Measurements from ENCODE around the gene DELE1.
"Not testable (repeated sequence)": the region's sequence is repeated elsewhere in the genome, so short reads cannot be mapped to it uniquely, and the experiment has no call there.

The DELE1 gene

DNA sequence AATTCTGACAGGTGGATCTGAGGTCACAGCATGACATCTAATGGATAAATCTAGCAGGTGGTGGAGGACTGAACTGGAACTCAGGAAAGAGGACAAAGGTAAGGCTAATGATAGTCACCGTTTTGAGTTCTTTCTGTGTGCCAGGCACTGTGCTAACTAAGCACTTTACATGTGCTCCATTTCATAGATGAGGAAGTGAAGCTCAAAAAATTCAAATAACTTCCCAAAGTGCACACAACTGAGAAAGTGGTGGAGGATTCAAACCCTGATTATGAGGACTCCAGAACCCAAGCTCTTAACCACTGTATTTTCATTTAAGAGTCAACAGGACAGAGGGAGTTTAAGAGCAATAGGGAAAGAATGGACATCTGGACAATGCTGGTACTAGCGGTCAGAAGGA is 7.1 kb upstream of the DELE1 start:
- TF ChIP-seq MYC (IDR thresholded peaks at IDR 0.05; ENCODE audit: low read depth, low read length): no peak
- TF ChIP-seq MAX (IDR thresholded peaks at IDR 0.05; ENCODE audit: low read depth, low read length): no peak
- no peak for TF ChIP-seq CTCF (IDR thresholded peaks at IDR 0.05; ENCODE audit: low read depth, low read length)
- no peak for TF ChIP-seq POLR2A (IDR thresholded peaks at IDR 0.05; ENCODE audit: extremely low read depth, insufficient read length)
- DNase-seq (ENCODE audit: low read depth): no peak
- no peak overlapping the region for H3K4me3 ChIP-seq (ENCODE audit: low read depth, low read length)

DNA sequence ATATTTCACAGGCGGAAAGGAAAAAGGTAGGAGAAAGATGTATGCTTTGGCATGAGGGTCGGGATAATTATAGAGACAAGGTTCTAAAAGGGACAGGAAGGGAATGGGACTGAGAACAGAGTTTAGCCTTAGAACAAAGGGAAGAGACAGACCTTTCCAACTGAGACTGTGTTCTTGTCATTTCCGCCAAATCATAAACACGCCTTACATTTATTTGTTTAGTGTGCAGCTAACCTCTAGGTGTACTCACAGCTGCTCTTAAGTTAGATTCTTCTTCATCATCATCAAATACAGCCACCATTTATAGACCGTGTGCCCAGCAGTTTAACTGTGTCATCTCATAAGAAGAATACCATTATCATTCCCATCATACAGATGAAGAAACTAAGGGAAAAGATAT is 5.9 kb upstream of the DELE1 start:
- TF ChIP-seq MAX (IDR thresholded peaks at IDR 0.05; ENCODE audit: low read depth, low read length) (no peak), POLR2A (IDR thresholded peaks at IDR 0.05; ENCODE audit: extremely low read depth, insufficient read length) (no peak), CTCF (IDR thresholded peaks at IDR 0.05; ENCODE audit: low read depth, low read length) (no peak), MYC (IDR thresholded peaks at IDR 0.05; ENCODE audit: low read depth, low read length) (no peak)
- H3K4me3 ChIP-seq (ENCODE audit: low read depth, low read length): no peak overlapping the region
- DNase-seq (ENCODE audit: low read depth): no peak

GRCh38 chr5:141919218-141920119 is 4.2 kb upstream of the DELE1 start:
- DNase-seq (ENCODE audit: low read depth): no peak
- TF ChIP-seq CTCF (IDR thresholded peaks at IDR 0.05; ENCODE audit: low read depth, low read length) (no peak), POLR2A (IDR thresholded peaks at IDR 0.05; ENCODE audit: extremely low read depth, insufficient read length) (no peak), MYC (IDR thresholded peaks at IDR 0.05; ENCODE audit: low read depth, low read length) (no peak), MAX (IDR thresholded peaks at IDR 0.05; ENCODE audit: low read depth, low read length) (no peak)
- no peak overlapping the region for H3K4me3 ChIP-seq (ENCODE audit: low read depth, low read length)

GRCh38 chr5:141920771-141921170 is 2.9 kb upstream of the DELE1 start:
- no peak overlapping the region for H3K4me3 ChIP-seq (ENCODE audit: low read depth, low read length)
- no peak for DNase-seq (ENCODE audit: low read depth)
- TF ChIP-seq POLR2A (IDR thresholded peaks at IDR 0.05; ENCODE audit: extremely low read depth, insufficient read length) (no peak), MYC (IDR thresholded peaks at IDR 0.05; ENCODE audit: low read depth, low read length) (no peak), CTCF (IDR thresholded peaks at IDR 0.05; ENCODE audit: low read depth, low read length) (no peak), MAX (IDR thresholded peaks at IDR 0.05; ENCODE audit: low read depth, low read length) (no peak)

DNA sequence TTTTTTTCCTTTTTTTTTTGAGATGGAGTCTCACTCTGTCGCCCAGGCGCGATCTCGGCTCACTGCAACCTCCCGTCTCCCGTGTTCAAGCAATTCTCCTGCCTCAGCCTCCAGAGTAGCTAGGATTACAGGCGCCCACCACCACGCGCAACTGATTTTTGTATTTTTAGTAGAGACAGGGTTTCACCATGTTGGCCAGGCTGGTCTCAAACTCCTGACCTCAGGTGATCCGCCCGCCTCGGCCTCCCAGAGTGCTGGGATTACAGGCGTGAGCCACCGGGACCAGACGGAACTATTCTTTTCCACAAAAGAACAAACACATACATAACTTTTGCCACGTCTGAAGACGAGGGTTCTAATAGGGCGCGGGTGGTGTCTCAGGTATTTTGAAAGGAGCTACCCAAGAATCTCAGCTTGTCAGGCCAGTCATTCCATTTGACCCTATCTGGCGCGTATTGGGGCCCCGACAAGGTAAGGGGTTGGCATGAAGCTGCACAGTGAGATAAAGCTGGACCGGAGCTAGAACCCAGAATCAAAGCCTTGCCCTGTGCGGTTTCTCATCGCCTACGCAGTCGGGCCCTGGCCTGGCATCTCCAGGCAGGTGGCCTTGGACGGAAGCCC is 734 bp upstream of the DELE1 start:
- peak overlapping the region; percentile 86 for H3K4me3 ChIP-seq (ENCODE audit: low read depth, low read length)
- not testable (repeated sequence) for DNase-seq (ENCODE audit: low read depth)

- no peak overlapping the region for H3K4me3 ChIP-seq (ENCODE audit: low read depth, low read length)
- no peak for TF ChIP-seq MYC (IDR thresholded peaks at IDR 0.05; ENCODE audit: low read depth, low read length)
- DNase-seq (ENCODE audit: low read depth): no peak
Observed at GRCh38 chr5:141926434-141926833, 2.8 kb downstream of the DELE1 start.

All from NB4 (cell line).